ENCODE measurements around the gene GET4.
A peak's percentile ranks its signal among the peaks of the same experiment; 100 is the strongest.

Gene GET4

DNA sequence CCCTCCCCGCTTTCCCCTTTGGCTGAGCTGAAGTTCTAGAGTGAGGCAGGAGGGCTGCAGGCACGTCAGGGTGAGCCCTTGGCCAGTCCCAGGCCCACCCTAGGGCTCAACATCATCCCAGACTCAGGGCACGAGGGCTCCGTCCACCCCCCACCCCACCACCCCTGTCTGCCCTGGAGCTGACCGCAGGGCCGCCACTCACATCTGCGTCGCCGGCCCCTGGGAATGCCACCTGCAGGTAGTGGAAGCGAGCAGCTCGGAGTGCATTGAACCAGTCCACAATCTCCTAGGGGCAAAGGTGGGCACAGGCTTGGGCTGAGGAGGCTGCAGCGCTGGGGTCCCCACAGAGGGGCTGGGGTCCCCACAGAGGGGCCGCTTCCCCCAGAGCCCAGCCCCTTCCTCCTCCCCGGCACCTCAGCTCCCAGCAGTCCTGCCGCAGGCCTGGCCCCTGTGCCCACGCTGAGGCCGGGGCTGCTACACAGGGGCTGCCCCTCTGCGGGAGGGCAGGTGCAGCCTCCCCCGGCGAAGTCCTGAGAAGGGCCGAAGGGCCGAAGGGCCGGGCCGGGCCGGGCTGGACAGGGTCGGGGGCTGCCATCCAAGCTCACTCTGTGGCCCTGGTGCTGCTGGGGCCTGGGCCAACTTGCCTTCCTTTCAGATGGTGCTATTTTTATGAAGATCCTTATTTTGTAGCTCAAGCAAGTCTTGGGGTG lies 24.1 kb downstream of the GET4 start:
- DNase-seq (ENCODE audit: low spot score) = no peak

DNA sequence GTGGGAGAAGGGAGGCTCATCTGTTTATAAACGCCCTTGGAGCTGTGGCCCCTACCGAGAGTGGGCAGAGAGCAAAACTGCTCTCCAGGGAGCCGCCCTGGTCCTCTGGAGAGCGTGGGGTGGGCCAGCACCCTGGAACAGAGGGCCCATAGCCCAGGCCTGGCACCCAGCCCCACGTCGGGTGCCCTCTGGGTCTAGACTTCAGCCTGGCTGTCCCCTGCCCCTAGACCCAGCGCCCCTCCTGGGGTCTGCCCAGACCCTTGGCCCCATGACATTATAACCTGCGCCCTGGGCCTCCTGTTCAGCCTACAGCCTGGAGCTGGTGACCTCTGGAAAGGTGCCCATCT lies 24.7 kb downstream of the GET4 start:
- DNase-seq (ENCODE audit: low spot score) = no peak

DNA sequence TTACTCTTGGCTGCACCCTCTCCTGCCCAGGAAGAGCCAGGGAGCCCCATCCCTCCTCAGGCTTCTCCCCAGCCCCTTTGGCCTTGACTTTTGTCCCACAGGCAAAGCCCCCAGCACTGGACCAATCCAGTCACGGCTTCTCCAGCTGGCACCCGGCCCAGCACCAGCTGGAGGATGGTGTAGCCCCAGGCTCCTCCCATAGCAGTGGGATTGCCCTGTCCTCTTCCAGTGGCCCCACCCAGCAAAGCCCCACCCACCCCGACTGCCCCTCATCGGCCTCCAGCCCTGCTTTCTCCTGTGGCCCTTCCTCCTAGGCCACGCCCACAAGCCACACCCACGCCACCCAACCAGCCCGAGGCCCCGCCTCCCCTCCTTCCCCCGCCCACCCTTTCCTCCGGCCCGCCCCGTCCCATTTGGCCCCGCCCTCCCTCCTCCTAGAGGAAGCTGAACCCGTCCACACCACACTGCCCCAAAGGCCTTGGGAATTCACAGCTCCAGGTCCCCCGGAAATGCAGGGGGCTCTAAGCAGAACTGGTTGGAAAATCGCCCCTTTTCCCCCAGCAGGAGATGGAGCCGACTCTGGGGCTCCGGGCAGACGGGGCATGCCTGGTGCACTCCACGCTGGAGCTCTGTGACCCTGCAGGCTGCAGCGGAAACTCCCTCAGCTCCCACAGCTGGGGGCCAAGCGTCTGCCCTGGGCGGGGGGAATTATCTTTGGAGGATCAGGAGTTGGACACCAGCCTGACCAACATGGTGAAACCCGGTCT lies 25.2 kb downstream of the GET4 start:
- DNase-seq (ENCODE audit: low spot score) = peak; percentile 48

- DNase-seq (ENCODE audit: low spot score) = no peak
Measured at GRCh38 chr7:902996-903395, 26.6 kb downstream of the GET4 start.

DNA sequence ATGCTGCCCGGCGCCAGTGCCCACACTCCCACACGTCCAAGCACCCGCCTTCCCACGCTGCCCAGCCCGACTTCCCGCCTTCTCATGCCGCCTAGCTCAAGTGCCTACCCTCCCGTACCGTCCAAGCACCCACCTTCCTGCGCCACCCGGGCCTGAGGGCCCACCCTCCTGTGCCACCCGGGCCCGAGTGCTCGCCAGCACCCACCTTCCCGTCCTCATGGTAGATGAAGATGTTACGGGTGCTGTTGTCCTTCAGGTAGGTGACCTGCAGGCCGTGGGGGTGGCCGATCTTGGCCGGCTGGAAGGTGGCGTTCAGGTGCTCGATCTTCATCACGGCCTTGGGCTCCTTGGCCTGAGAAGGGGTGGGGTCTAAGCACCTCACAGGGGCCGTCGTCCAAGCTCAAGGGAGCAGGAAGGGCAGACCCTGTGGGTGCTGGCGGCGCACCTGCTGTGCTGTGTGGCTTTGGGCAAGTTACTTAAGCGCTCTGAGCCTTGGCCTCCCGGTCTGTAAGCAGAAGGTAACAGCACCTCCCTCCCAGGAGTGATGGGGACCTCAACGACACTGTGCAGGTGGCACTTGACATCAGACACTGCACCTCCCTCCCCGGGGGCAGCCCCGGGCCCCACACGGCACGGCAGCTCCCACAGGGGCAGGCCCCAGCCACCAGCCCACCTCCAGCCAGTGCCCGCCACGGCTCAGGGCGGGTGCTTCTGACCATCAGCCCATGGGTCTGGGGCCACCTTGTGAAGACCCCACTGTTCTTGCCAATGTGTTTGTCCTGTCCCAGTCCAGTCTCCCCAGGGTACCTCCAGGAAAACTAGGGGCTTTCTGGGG lies 27.8 kb downstream of the GET4 start:
- DNase-seq (ENCODE audit: low spot score) = no peak

DNA sequence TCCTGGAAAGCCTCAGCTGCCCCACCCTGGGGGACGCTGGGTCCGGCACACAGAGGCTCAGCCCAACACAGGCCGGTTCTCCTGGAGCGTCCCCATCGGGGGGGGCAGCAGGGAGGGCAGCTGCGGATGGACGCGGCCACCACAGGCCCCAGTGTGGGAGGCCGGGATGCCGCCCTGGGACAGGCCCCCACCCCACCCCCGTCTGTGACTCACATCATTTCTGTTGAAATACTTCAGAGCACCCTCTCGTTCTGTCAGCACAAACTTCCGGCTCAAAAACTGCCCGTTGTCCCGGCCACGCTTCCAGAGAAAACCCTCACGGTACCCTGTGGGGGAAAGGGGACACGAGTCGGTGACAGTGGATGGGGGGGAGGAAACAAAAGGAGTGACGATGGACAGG lies 28.5 kb downstream of the GET4 start:
- DNase-seq (ENCODE audit: low spot score) = no peak

GRCh38 chr7:906776-907157 lies 30.4 kb downstream of the GET4 start:
- no peak for DNase-seq (ENCODE audit: low spot score)

- no peak for DNase-seq (ENCODE audit: low spot score)
Measured at GRCh38 chr7:907158-907980, 31.0 kb downstream of the GET4 start.

DNA sequence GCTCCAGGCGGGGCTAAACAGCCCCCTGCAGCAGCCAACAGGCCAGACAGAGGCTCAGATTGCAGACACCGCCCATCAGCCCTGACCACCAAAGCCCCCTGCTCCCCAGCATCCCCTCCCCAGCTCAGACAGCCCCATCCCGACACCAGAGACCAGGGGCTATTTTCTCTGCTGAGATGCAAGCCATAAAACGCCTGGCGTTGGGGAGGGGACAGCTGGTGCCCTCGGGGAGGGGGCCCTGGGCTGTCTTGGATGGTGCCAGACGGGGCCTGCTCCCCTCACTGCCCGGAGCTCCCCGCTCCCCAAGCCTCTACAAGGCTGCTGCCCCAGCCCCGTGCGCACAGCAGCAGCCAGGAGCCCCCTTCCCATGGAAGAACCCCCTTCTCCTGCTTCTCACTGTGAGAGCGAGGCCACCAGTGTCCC lies 31.8 kb downstream of the GET4 start:
- DNase-seq (ENCODE audit: low spot score) = no peak

- peak; percentile 33 for DNase-seq (ENCODE audit: low spot score)
Measured at GRCh38 chr7:908591-909357, 32.4 kb downstream of the GET4 start.

DNA sequence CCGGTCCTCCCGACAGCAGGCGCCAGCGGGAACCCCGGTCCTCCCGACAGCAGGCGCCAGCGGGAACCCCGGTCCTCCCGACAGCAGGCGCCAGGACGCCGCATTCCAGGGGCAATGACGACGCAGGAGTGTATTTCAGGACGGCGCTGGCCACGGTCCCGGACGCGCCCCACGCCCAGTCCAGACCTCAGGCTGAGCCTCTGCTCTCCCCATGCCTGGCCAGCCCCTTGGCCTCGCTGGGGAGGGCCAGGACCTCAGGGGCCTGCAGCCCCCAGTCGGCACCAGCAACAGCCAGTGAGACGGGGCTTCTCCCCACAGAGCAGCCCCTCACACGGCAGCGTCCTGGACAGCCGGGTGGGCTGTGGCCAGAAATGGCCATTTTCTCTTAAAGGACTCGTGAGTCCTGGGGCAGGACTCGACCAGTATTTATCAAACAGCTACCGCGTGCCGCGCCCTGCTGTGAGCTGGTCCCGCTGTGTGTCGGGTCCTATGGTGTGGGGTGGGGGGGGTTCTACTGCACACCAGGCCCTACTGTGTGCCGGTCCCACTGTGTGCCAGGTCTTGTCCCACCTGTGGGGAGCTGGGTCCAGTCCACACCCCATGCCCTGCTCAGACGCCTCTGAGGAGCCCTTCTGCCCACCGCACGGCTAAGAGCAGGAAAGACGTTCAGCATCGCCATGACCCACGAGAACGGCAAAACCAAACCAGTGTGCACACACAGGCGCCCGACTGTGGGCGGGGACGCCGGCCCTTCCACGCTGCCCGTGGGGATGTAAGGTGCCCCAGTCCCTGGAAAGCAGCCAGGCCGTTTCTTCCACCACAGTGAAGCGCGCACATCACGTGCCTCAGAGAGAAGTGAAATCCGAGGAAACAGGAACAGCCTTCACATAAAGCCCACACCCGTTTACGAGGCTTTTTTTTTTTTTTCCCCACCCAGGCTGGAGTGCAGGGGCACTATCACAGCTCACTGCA lies 33.3 kb downstream of the GET4 start:
- peak; percentile 30 for DNase-seq (ENCODE audit: low spot score)

DNA sequence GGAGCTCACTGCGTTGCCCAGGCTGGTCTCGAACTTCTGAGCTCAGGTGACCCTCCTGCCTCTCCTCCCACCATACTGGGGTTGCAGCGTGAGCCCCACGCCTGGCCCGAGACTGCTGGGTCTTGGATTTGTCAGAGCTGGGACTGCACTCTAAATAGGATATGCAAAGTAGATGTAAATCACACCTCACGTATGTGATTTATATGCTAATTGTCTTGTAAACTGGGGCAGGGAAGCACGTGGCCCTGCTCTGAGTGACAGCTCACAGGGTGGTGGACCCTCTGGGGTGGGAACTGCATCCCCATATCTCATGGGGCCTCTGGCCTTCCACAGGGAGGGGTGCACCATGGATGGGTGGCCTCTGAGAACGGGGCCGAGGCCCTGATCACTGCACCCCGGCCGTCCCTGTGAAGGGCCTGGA lies 34.1 kb downstream of the GET4 start:
- no peak for DNase-seq (ENCODE audit: low spot score)

GRCh38 chr7:910931-911431 lies 34.6 kb downstream of the GET4 start:
- no peak for DNase-seq (ENCODE audit: low spot score)

- no peak for DNase-seq (ENCODE audit: low spot score)
Measured at GRCh38 chr7:911791-912480, 35.6 kb downstream of the GET4 start.

DNA sequence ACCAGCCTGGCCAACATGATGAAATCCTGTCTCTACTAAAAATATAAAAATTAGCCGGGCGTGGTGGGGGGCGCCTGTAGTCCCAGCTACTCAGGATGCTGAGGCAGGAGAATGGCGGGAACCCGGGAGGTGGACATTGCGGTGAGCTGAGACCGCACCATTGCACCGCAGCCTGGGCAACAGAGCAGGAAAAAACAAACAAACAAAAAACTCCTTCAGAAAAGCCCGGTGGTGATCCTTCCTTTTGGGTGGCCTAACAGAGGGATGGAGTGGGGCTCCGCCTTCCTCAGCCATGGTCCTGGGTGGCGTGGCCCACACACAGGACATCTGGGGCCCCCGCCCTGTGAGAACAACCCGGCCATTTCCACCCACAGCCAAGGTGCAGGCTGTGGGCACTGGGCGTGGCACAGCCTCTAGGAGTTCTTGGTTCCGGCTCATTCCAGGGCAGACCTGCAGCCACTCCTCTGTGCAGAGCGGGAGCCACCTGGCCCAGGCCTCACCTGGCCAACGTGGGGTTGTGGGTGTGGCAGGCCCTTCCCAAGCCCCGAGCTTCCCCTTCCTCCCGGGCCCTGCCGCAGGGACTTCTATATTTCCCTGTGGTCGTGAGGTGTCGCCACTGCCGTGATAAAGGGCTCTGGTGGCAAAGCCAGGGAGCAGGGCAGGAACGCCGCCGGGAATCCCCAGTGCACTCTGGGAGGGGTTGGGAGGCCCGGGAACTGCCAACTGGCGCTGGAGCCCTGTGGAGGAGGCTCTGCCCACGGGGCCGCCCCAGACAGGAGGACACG lies 37.6 kb downstream of the GET4 start:
- DNase-seq (ENCODE audit: low spot score) = no peak

- no peak for DNase-seq (ENCODE audit: low spot score)
Measured at GRCh38 chr7:914521-915194, 38.3 kb downstream of the GET4 start.

DNA sequence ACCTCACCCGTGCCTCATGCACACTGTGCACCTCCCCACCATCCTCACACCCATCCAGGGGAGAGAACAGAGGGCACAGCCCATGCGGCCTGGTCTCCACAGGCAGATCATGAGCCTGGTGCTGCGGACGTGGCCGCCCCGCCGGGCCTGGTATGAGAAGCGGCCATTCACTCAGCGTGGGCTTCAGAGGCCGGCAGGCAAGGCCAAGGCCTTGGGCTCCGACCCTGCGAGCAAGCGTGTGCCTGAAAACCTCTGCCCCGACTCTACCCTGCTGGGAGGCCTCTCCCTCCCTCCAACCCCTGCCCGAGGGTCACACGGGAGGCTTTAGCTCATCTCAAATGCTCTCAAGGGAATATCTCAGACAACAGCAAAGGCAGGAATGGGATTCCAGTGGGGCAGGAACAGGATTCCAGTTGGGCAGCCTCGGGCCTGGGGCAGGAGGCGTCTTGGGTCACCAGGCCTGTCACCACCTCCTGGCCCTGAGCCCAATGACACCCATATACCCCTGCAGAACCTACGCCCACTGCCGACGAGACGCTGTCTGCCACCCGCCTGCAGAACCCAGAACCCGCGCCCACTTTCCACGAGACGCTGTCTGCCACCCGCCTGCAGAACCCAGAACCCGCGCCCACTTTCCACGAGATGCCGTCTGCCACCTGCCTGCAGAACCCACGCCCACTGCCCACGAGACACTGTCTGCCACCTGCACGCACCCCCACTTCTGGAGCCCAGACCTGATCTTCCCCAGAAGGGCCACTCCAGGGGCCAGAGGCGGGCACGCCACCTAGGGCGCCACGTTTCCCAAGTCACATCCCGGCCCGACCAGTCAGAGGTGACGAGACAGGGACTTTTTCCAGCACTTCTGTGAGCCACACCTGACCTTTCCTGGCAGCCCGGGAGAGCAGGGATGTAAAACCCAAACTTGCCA lies 39.2 kb downstream of the GET4 start:
- DNase-seq (ENCODE audit: low spot score) = no peak
